CD14-positive monocyte (primary cell): Measurements from ENCODE around the gene MIS18BP1. TPM values are rescaled to one million over a fixed set of nuclear protein-coding genes. Genes with fewer than 3 reads are reported as not detected.
A peak's percentile ranks its signal among the peaks of the same experiment; 100 is the strongest.

ENCODE experiments used
- DNase-seq, 3 donors: peaks; one replicate each; pipeline ENCODE4 v3.0.0-alpha.2; 2011 to 2022
- H2AFZ ChIP-seq: 2 replicates; pipeline ENCODE4 v1.6.0; 2012; ENCODE audit warnings: mild to moderate bottlenecking, low read depth, low read length, inconsistent platforms; ENCODE audit not compliant: insufficient read depth, poor library complexity, severe bottlenecking
- H3K27ac ChIP-seq, 2 donors: 1 replicate in 1 of 2; 2 replicates in 1 of 2; pipeline ENCODE4 v1.5.1; 2012 to 2013; ENCODE audit warnings: low read length in 2 of 2, control low read depth in 1 of 2, inconsistent platforms in 1 of 2, low read depth in 1 of 2, mild to moderate bottlenecking in 1 of 2
- H3K27me3 ChIP-seq, 2 donors: one replicate each; pipeline versions ENCODE4 v1.6.0 to v1.6.1; 2011 to 2013; ENCODE audit warnings: low read length in 2 of 2; ENCODE audit not compliant: control insufficient read depth in 2 of 2, insufficient read depth in 2 of 2
- H3K36me3 ChIP-seq, 2 donors: replicated peaks in 1 of 2; 1 replicate in 1 of 2; 2 replicates in 1 of 2; pipeline versions ENCODE4 v1.5.1 to v1.6.1; 2012 to 2013; ENCODE audit warnings: low read length in 2 of 2, control low read depth in 1 of 2, inconsistent platforms in 1 of 2, mild to moderate bottlenecking in 1 of 2; ENCODE audit not compliant: insufficient read depth in 2 of 2, control insufficient read depth in 1 of 2
- H3K4me1 ChIP-seq, 2 donors: 1 replicate in 1 of 2; 2 replicates in 1 of 2; pipeline versions ENCODE4 v1.5.1 to v1.6.1; 2012 to 2013; ENCODE audit warnings: low read length in 2 of 2, control low read depth in 1 of 2, inconsistent platforms in 1 of 2, mild to moderate bottlenecking in 1 of 2, moderate library complexity in 1 of 2; ENCODE audit not compliant: insufficient read depth in 2 of 2, control insufficient read depth in 1 of 2
- H3K4me2 ChIP-seq: replicated peaks from 2 replicates; pipeline ENCODE3; 2012; ENCODE audit warnings: low read length, moderate library complexity, mild to moderate bottlenecking; ENCODE audit not compliant: poor library complexity, severe bottlenecking; ENCODE audit errors: extremely low read depth
- H3K4me3 ChIP-seq, 3 experiments: fragments of 200-600 bp in 1 of 3; sonication (generic) in 1 of 3; replicated peaks in 1 of 3; 1 replicate in 2 of 3; 2 replicates in 1 of 3; pipeline ENCODE4 v1.5.1; 2011 to 2013; ENCODE audit warnings: low read length in 3 of 3, mild to moderate bottlenecking in 3 of 3, control low read depth in 2 of 3, low read depth in 2 of 3, inconsistent platforms in 1 of 3, moderate library complexity in 1 of 3
- H3K79me2 ChIP-seq: 2 replicates; pipeline ENCODE4 v1.6.0; 2012; ENCODE audit warnings: mild to moderate bottlenecking, control low read depth, inconsistent platforms, low read length, moderate library complexity; ENCODE audit not compliant: insufficient read depth
- H3K9ac ChIP-seq: 2 replicates; pipeline ENCODE4 v1.6.0; 2017; ENCODE audit warnings: low read length, mild to moderate bottlenecking; ENCODE audit not compliant: insufficient read depth, poor library complexity, severe bottlenecking
- H3K9me3 ChIP-seq, 2 donors: replicated peaks in 1 of 2; 1 replicate in 1 of 2; 2 replicates in 1 of 2; pipeline versions ENCODE4 v1.5.1 to v1.6.1; 2012 to 2013; ENCODE audit warnings: low read length in 2 of 2, control low read depth in 1 of 2; ENCODE audit not compliant: control insufficient read depth in 1 of 2, insufficient read depth in 1 of 2
- H4K20me1 ChIP-seq: 2 replicates; pipeline ENCODE4 v1.6.0; 2012; ENCODE audit warnings: mild to moderate bottlenecking, low read length, control low read depth, moderate library complexity; ENCODE audit not compliant: insufficient read depth
- H3K27ac Mint-ChIP-seq, 7 donors: one replicate each; pipeline ENCODE4 v1.8.0; 2020; ENCODE audit warnings: mild to moderate bottlenecking in 7 of 7, mixed read lengths in 7 of 7, moderate library complexity in 6 of 7, inconsistent platforms in 2 of 7
- H3K27me3 Mint-ChIP-seq, 3 donors: one replicate each; pipeline ENCODE4 v1.8.0; 2021 to 2022; ENCODE audit warnings: low read depth in 3 of 3, mild to moderate bottlenecking in 3 of 3, mixed read lengths in 3 of 3, moderate library complexity in 3 of 3, inconsistent platforms in 1 of 3
- H3K36me3 Mint-ChIP-seq, 2 donors: one replicate each; pipeline ENCODE4 v1.8.0; 2020; ENCODE audit warnings: mixed read lengths in 2 of 2, inconsistent platforms in 1 of 2, mild to moderate bottlenecking in 1 of 2
- H3K4me1 Mint-ChIP-seq: one replicate; pipeline ENCODE4 v1.8.0; 2020; ENCODE audit warnings: mild to moderate bottlenecking, mixed read lengths
- H3K4me3 Mint-ChIP-seq, 2 donors: one replicate each; pipeline ENCODE4 v1.8.0; 2020; ENCODE audit warnings: mild to moderate bottlenecking in 2 of 2, mixed read lengths in 2 of 2, moderate library complexity in 1 of 2
- H3K9me3 Mint-ChIP-seq, 7 donors: one replicate each; pipeline ENCODE4 v1.8.0; 2020 to 2022; ENCODE audit warnings: mixed read lengths in 7 of 7, mild to moderate bottlenecking in 6 of 7, moderate library complexity in 6 of 7, inconsistent platforms in 2 of 7
- CTCF ChIP-seq: fragments of 200-600 bp; IDR thresholded peaks from one replicate; pipeline ENCODE4 v1.8.0; 2022; ENCODE audit warnings: antibody characterized with exemption, mild to moderate bottlenecking
- WGBS: methylation state at CpG from one replicate; pipeline ENCODE4 v1.1.5; 2013; ENCODE audit warnings: missing lambda C conversion rate; ENCODE audit not compliant: insufficient coverage; 5-methylcytosine and 5-hydroxymethylcytosine counted together
- intact Hi-C, 2 donors: fragments of 100-400 bp; cut with micrococcal nuclease; formaldehyde crosslinking; loops; one replicate each; pipeline versions ENCODE4 v1.15.0 to v1.15.1; 2023
- polyA plus RNA-seq, 3 donors: library from polyadenylated mRNA; depleted of rRNA in 1 of 3; unstranded in 2 of 3; stranded (reverse) in 1 of 3; fragments of 300-500 nt in 2 of 3; fragments of >200 nt in 1 of 3; fragmentation: Illumina TruSeq in 2 of 3; gene quantifications; 1 replicate in 2 of 3; 2 replicates in 1 of 3; pipeline ENCODE4 v1.2.3, GENCODE V29; 2012 to 2021

Gene MIS18BP1
- polyA plus RNA-seq, 3 donors: 39.2 to 61.8 (median 45.6) TPM

- H3K36me3 Mint-ChIP-seq: peaks cover 8% of the 10 kb centered on the region in 2 donors
- Histone ChIP-seq H2AFZ (no peak overlapping the region), H3K4me3 (no peak overlapping the region), H3K4me1 (peaks cover 66 to 85% of the 10 kb centered on the region in 2 donors), H3K9me3 (no peaks in the 10 kb centered on the region), H3K9ac (no peak overlapping the region), H3K27ac (peak overlapping the region in 1 of 2 donors; percentile 57), H3K4me2 (peak overlapping the region; percentile 32), H4K20me1 (peaks cover 74% of the 10 kb centered on the region), H3K79me2 (peaks cover 15% of the 10 kb centered on the region), H3K36me3 (peaks cover 0 to 8% of the 10 kb centered on the region in 2 donors), H3K27me3 (no peaks in the 10 kb centered on the region)
- H3K27me3 Mint-ChIP-seq: no peaks in the 10 kb centered on the region
- intact Hi-C loops: loop anchor here in 1 of 2 donors (10.0 kb wide), 1 partner anchor 352 kb away; a partner anchor contains a TSS
- peak overlapping the region in 5 of 7 donors; percentile 4 to 41 (median 18) for H3K27ac Mint-ChIP-seq
- peaks cover 42% of the 10 kb centered on the region for H3K4me1 Mint-ChIP-seq
- no CpG with 5 or more reads among the region's 1 CpG for WGBS
- H3K9me3 Mint-ChIP-seq: no peaks in the 10 kb centered on the region
- H3K4me3 Mint-ChIP-seq: no peak overlapping the region
- no peak for TF ChIP-seq CTCF
- no peak for DNase-seq
These were observed 6.3 kb downstream of the MIS18BP1 start for GRCh38 chr14:45246691-45247090.

GRCh38 chr14:45246151-45246550 is 6.9 kb downstream of the MIS18BP1 start:
- Histone ChIP-seq H3K4me2 (peak overlapping the region; percentile 32), H3K27me3 (no peaks in the 10 kb centered on the region), H4K20me1 (peaks cover 80% of the 10 kb centered on the region), H3K4me1 (peaks cover 66 to 80% of the 10 kb centered on the region in 2 donors), H3K9me3 (no peaks in the 10 kb centered on the region), H3K4me3 (no peak overlapping the region), H3K27ac (peak overlapping the region in 1 of 2 donors; percentile 57), H3K36me3 (peaks cover 5 to 14% of the 10 kb centered on the region in 2 donors), H3K9ac (no peak overlapping the region), H3K79me2 (peaks cover 10% of the 10 kb centered on the region), H2AFZ (no peak overlapping the region)
- intact Hi-C loops: loop anchor here in 1 of 2 donors (10.0 kb wide), 1 partner anchor 351 kb away; a partner anchor contains a TSS
- no peaks in the 10 kb centered on the region for H3K9me3 Mint-ChIP-seq
- H3K4me1 Mint-ChIP-seq: peaks cover 38% of the 10 kb centered on the region
- no peak overlapping the region for H3K4me3 Mint-ChIP-seq
- peaks cover 9 to 13% of the 10 kb centered on the region in 2 donors for H3K36me3 Mint-ChIP-seq
- no peak for DNase-seq
- no peaks in the 10 kb centered on the region for H3K27me3 Mint-ChIP-seq
- no peak for TF ChIP-seq CTCF
- 73% methylated on average over 2 of the region's 3 CpGs for WGBS
- H3K27ac Mint-ChIP-seq: no peak overlapping the region
